ENCODE results near the gene ADIPOR2. TPM values are rescaled to one million over a fixed set of nuclear protein-coding genes. Genes with fewer than 3 reads are reported as not detected.

Gene ADIPOR2
- total and polyA plus RNA-seq, 2 of the 4 experiments (the other 2 are of a cell fraction) = 20.0 to 24.9 TPM

DNA sequence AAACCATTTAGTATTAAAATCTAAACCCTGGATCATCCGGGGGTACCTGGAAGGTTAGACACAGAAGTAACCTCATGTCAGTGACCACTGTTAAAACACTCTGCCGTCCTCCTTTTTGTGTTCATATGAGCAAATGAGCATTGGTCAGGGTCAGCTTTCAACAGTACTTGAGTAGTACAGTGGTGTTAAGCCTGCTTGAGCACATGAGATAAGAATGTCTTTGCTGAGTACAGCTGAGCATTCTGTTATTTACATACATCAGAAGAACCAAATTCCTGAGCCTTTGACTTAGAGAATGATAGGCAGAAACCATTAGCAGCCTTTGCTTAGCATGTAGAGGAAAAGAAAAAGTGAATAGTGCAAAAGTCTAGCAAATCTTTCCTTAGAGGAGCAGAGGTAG lies 90.9 kb downstream of the ADIPOR2 start:
- peak overlapping the region; percentile 37; the same call in 1 of the 2 replicates for H3K27ac ChIP-seq (ENCODE audit: insufficient read depth, low read length)
- no peaks in the 10 kb centered on the region for H3K9me3 ChIP-seq (ENCODE audit: control insufficient read depth, insufficient read depth, low read length)
- peak overlapping the region; percentile 15; the same call in 1 of the 2 replicates for H2BK20ac ChIP-seq (ENCODE audit: low read depth, low read length)
- peaks cover 6% of the 10 kb centered on the region; the same call in 1 of the 2 replicates for H4K20me1 ChIP-seq (ENCODE audit: insufficient read depth, low read length)
- H3K27me3 ChIP-seq (ENCODE audit: control insufficient read depth, insufficient read depth, low read length) = no peaks in the 10 kb centered on the region
- peaks cover 14% of the 10 kb centered on the region for H3K9me1 ChIP-seq (ENCODE audit: insufficient read depth, low read length)
- no peak overlapping the region for H3K9ac ChIP-seq (ENCODE audit: low read depth, low read length)
- no TSS peak for BruUV-seq (replicated peaks)
- intact Hi-C loops (cut with micrococcal nuclease) (loop anchor here (2.0 kb wide), 1 partner anchor 91 kb away; the partner anchor contains the start of gene ADIPOR2), in situ Hi-C loops (cut with MboI; ENCODE audit: low sequenced_read_pairs) (no loop called here), dilution Hi-C loops (cut with HindIII; ENCODE audit: low sequenced_read_pairs, unreplicated experiment) (no loop called here)
- peak overlapping the region in 1 of 2 experiments; percentile 17; a peak in 1 of 4 replicates for H4K8ac ChIP-seq (ENCODE audit: low read depth in 2 of 2, low read length in 2 of 2)
- DNase-seq (peak; percentile 80), ATAC-seq (ENCODE audit: low read depth) (peak; percentile 91)
- POLR2A ChIA-PET (ENCODE audit: unreplicated experiment) = no interaction called here
- peaks cover 13% of the 10 kb centered on the region for H3K4me1 ChIP-seq (ENCODE audit: control insufficient read depth, insufficient read depth, low read length)
- H3K4me2 ChIP-seq (ENCODE audit: low read depth, low read length) = peak overlapping the region; percentile 36; the same call in 1 of the 2 replicates
- H3K4ac ChIP-seq (ENCODE audit: low read depth, low read length) = peak overlapping the region; percentile 63; the same call in 1 of the 2 replicates
- no peak overlapping the region for H4K91ac ChIP-seq (ENCODE audit: insufficient read depth, low read depth, low read length)
- CTCF ChIA-PET = interaction anchor here (1.1 to 1.3 kb wide), 2 partner anchors 9 to 14 kb away, joined by 3 to 7 read pairs; no protein-coding TSS in a partner anchor
- 0 out of 3 replicates have a peak overlapping the region, but pooled peaks have one; percentile 31 for H2BK15ac ChIP-seq (ENCODE audit: low read depth, low read length)
- H3K36me3 ChIP-seq (ENCODE audit: control insufficient read depth, insufficient read depth, low read length) = peaks cover 8% of the 10 kb centered on the region
- H2AFZ ChIP-seq (replicated peaks; ENCODE audit: low read length, poor library complexity) = no peak overlapping the region
- H4K5ac ChIP-seq (ENCODE audit: low read depth, low read length) = no peak overlapping the region
- H3K23ac ChIP-seq (ENCODE audit: low read depth, low read length) = 0 out of 2 replicates have a peak overlapping the region, but pooled peaks have one; percentile 69
- no peak for TF ChIP-seq MXI1 (IDR thresholded peaks at IDR 0.05; ENCODE audit: borderline replicate concordance, low read depth, low read length)
- TF ChIP-seq RFX5 (IDR thresholded peaks at IDR 0.05; ENCODE audit: low read depth, low read length) = no peak
- TF ChIP-seq CHD1 (IDR thresholded peaks at IDR 0.05; ENCODE audit: low read depth, low read length) = no peak
- TF ChIP-seq, protein P1, sequence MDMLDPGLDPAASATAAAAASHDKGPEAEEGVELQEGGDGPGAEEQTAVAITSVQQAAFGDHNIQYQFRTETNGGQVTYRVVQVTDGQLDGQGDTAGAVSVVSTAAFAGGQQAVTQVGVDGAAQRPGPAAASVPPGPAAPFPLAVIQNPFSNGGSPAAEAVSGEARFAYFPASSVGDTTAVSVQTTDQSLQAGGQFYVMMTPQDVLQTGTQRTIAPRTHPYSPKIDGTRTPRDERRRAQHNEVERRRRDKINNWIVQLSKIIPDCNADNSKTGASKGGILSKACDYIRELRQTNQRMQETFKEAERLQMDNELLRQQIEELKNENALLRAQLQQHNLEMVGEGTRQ (IDR thresholded peaks at IDR 0.05; ENCODE audit: low read depth, low read length) = no peak
- no peak for TF ChIP-seq CTCF (conservative IDR thresholded peaks at IDR 0.05; ENCODE audit: low read depth, low read length)
- TF ChIP-seq SMC3 (IDR thresholded peaks at IDR 0.05; ENCODE audit: low read depth, low read length) = no peak
- no peak for TF ChIP-seq MAZ (IDR thresholded peaks at IDR 0.05; ENCODE audit: borderline replicate concordance, low read depth, low read length)
- TF ChIP-seq, protein P2, sequence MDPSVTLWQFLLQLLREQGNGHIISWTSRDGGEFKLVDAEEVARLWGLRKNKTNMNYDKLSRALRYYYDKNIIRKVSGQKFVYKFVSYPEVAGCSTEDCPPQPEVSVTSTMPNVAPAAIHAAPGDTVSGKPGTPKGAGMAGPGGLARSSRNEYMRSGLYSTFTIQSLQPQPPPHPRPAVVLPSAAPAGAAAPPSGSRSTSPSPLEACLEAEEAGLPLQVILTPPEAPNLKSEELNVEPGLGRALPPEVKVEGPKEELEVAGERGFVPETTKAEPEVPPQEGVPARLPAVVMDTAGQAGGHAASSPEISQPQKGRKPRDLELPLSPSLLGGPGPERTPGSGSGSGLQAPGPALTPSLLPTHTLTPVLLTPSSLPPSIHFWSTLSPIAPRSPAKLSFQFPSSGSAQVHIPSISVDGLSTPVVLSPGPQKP (IDR thresholded peaks at IDR 0.05; ENCODE audit: borderline replicate concordance, low read depth, low read length) = no peak
- WGBS, 2 experiments (ENCODE audit: extremely low coverage in 2 of 2, insufficient read length in 1 of 2) = no CpG with 5 or more reads among the region's 2 CpGs
- peak overlapping the region; percentile 31; the same call in 1 of the 2 replicates for H2AK5ac ChIP-seq (ENCODE audit: low read depth, low read length)
- H3K79me1 ChIP-seq (ENCODE audit: low read depth in 1 of 2, low read length in 2 of 2) = peaks cover 6 to 49% of the 10 kb centered on the region in 2 experiments; a peak in 3 of 4 replicates
- H2BK120ac ChIP-seq (ENCODE audit: low read depth, low read length) = 0 out of 2 replicates have a peak overlapping the region, but pooled peaks have one; percentile 30
- no peak overlapping the region for H3K18ac ChIP-seq (ENCODE audit: low read depth, low read length)
- peak overlapping the region; percentile 38 for H2BK5ac ChIP-seq (ENCODE audit: low read depth, low read length, poor library complexity, severe bottlenecking)
- H3K4me3 ChIP-seq (ENCODE audit: insufficient read depth, low read depth, low read length) = no peak overlapping the region
- H2AK9ac ChIP-seq (replicated peaks; ENCODE audit: low read depth, low read length, poor library complexity) = no peak overlapping the region
- H3K14ac ChIP-seq (replicated peaks; ENCODE audit: low read depth, low read length) = peak overlapping the region; percentile 65; the same call in 1 of the 2 replicates
- no peak overlapping the region for H3K56ac ChIP-seq (ENCODE audit: extremely low read depth, insufficient read depth, low read length)
